ENCODE results near the gene TP53. TPM values are rescaled to one million over a fixed set of nuclear protein-coding genes. Genes with fewer than 3 reads are reported as not detected.

Gene TP53
- total RNA-seq, 4 donors from 2014 or later: 14.1 to 17.0 (median 15.4) TPM

GRCh38 chr17:7687908-7688807, 868 bp upstream of the TP53 start, which contains the start of gene WRAP53:
TSS of gene WRAP53 (plus strand) at chr17:7688477. CDS start at chr17:7688649, 172 bp downstream.
- in situ Hi-C loops (cut with MboI; ENCODE audit: low sequenced_read_pairs in 4 of 4) (loop anchor here in 2 of 4 donors (5.0 to 25.0 kb wide), 2 partner anchors 61 to 176 kb away; partner anchors contain the start of gene SAT2 (in 2 of the 2)), intact Hi-C loops (cut with DNase I; ENCODE audit: low total_unique reads) (loop anchor here (1.0 to 10.0 kb wide), 9 partner anchors 38 to 436 kb away; partner anchors contain the start of genes ATP1B2, CTDNEP1, ELP5 and NAA38)
- TF ChIP-seq POLR2A (IDR thresholded peaks at IDR 0.05) (peak in 1 of 2 donors; percentile 36), CTCF (IDR thresholded peaks at IDR 0.05 in 4 of 5, conservative IDR thresholded peaks at IDR 0.05 in 1 of 5) (peak; percentile 96 to 100 (median 98))
- Histone ChIP-seq H3K4me3 (peak within 1 kb of the TSS; percentile 80 to 96 (median 90)), H3K27ac (peak within 1 kb of the TSS; percentile 94 to 97 (median 94)), H3K4me1 (peaks cover 26 to 34% of the 10 kb centered on the region in 2 donors), H3K27me3 (no peaks in the 10 kb centered on the region), H3K9me3 (no peaks in the 10 kb centered on the region), H3K36me3 (peaks cover 0 to 21% of the 10 kb centered on the region in 2 donors)
- DNase-seq: peak; percentile 98 to 99
- peak; percentile 86 to 88 for ATAC-seq

GRCh38 chr17:7686222-7687071, 843 bp downstream of the TP53 start:
- Histone ChIP-seq H3K27me3 (no peaks in the 10 kb centered on the region), H3K36me3 (peaks cover 0 to 15% of the 10 kb centered on the region in 2 donors), H3K4me3 (peak overlapping the region; percentile 80 to 96 (median 90)), H3K9me3 (no peaks in the 10 kb centered on the region), H3K27ac (peak overlapping the region; percentile 94 to 97 (median 94)), H3K4me1 (peaks cover 26 to 34% of the 10 kb centered on the region in 2 donors)
- peak; percentile 51 to 69 for DNase-seq
- peak; percentile 59 to 65 for ATAC-seq
- TF ChIP-seq CTCF (IDR thresholded peaks at IDR 0.05 in 4 of 5, conservative IDR thresholded peaks at IDR 0.05 in 1 of 5) (peak in 1 of 5 experiments; percentile 14), POLR2A (IDR thresholded peaks at IDR 0.05) (peak; percentile 81 to 92)
- intact Hi-C loops (cut with DNase I; ENCODE audit: low total_unique reads) (loop anchor here (1.0 to 10.0 kb wide), 5 partner anchors 114 to 434 kb away; partner anchors contain the start of genes CTDNEP1, ELP5, NLGN2 and SENP3), in situ Hi-C loops (cut with MboI; ENCODE audit: low sequenced_read_pairs in 4 of 4) (loop anchor here in 2 of 4 donors (5.0 to 25.0 kb wide), 2 partner anchors 59 to 174 kb away; partner anchors contain the start of gene SAT2 (in 2 of the 2))

- intact Hi-C loops (cut with DNase I; ENCODE audit: low total_unique reads): loop anchor here (1.0 to 10.0 kb wide), 4 partner anchors 113 to 433 kb away; partner anchors contain the start of genes CTDNEP1, ELP5, NLGN2 and SENP3
- Histone ChIP-seq H3K4me1 (peaks cover 26 to 34% of the 10 kb centered on the region in 2 donors), H3K27ac (peak overlapping the region; percentile 94 to 97 (median 94)), H3K36me3 (peaks cover 0 to 12% of the 10 kb centered on the region in 2 donors), H3K4me3 (peak overlapping the region; percentile 80 to 96 (median 90)), H3K27me3 (no peaks in the 10 kb centered on the region), H3K9me3 (no peaks in the 10 kb centered on the region)
- DNase-seq (peak; percentile 83 to 90), ATAC-seq (peak; percentile 63)
- TF ChIP-seq CTCF (IDR thresholded peaks at IDR 0.05 in 4 of 5, conservative IDR thresholded peaks at IDR 0.05 in 1 of 5) (no peak), POLR2A (IDR thresholded peaks at IDR 0.05) (peak in 1 of 2 donors; percentile 51)
- in situ Hi-C loops (cut with MboI; ENCODE audit: low sequenced_read_pairs in 4 of 4): loop anchor here in 2 of 4 donors (5.0 to 25.0 kb wide), 2 partner anchors 58 to 173 kb away; partner anchors contain the start of gene SAT2 (in 2 of the 2)
These were observed 1.6 kb downstream of the TP53 start for GRCh38 chr17:7685533-7686221.

Measured in gastrocnemius medialis (tissue), 4 donors.